ENCODE measurements around the gene PRDM2. TPM values are rescaled to one million over a fixed set of nuclear protein-coding genes. Genes with fewer than 3 reads are reported as not detected.
"Not testable (repeated sequence)": the region's sequence is repeated elsewhere in the genome, so short reads cannot be mapped to it uniquely, and the experiment has no call there.

PRDM2 gene
- total and polyA plus RNA-seq, 7 donors: 6.7 to 53.2 (median 34.6) TPM

- TF ChIP-seq CTCF (IDR thresholded peaks at IDR 0.05): no peak
- TF ChIP-seq POLR2A (IDR thresholded peaks at IDR 0.05): no peak
- no peak for TF ChIP-seq EP300 (IDR thresholded peaks at IDR 0.05)
- intact Hi-C loops (cut with DNase I): no loop called here
- no peaks in the 10 kb centered on the region for H3K9me3 ChIP-seq
- WGBS, 2 donors: 38 to 61% methylated on average over 2 of the region's 2 CpGs
- H3K4me1 ChIP-seq: peaks cover 0 to 24% (median 7%) of the 10 kb centered on the region in 4 donors
- no peak for DNase-seq
- H3K4me3 ChIP-seq: no peak overlapping the region
- H3K27me3 ChIP-seq: no peaks in the 10 kb centered on the region
- H3K27ac ChIP-seq: no peak overlapping the region
- no peaks in the 10 kb centered on the region for H3K36me3 ChIP-seq
Measured at GRCh38 chr1:13706046-13706445, 6.1 kb downstream of the PRDM2 start.

GRCh38 chr1:13707164-13707563 lies 7.2 kb downstream of the PRDM2 start:
- Histone ChIP-seq H3K9me3 (no peaks in the 10 kb centered on the region), H3K36me3 (no peaks in the 10 kb centered on the region), H3K4me1 (peaks cover 0 to 13% (median 2%) of the 10 kb centered on the region in 4 donors), H3K27ac (no peak overlapping the region), H3K27me3 (no peaks in the 10 kb centered on the region), H3K4me3 (no peak overlapping the region)
- DNase-seq: no peak
- intact Hi-C loops (cut with DNase I): no loop called here
- TF ChIP-seq EP300 (IDR thresholded peaks at IDR 0.05) (no peak), POLR2AphosphoS5 (IDR thresholded peaks at IDR 0.05) (no peak), CTCF (IDR thresholded peaks at IDR 0.05) (no peak), POLR2A (IDR thresholded peaks at IDR 0.05) (no peak)
- 90 to 95% methylated on average over 3 of the region's 3 CpGs for WGBS, 2 donors

GRCh38 chr1:13708380-13708982 lies 8.5 kb downstream of the PRDM2 start:
- Histone ChIP-seq H3K4me3 (no peak overlapping the region), H3K36me3 (no peaks in the 10 kb centered on the region), H3K27me3 (no peaks in the 10 kb centered on the region), H3K27ac (no peak overlapping the region), H3K4me1 (peaks cover 0 to 7% (median 2%) of the 10 kb centered on the region in 4 donors), H3K9me3 (no peaks in the 10 kb centered on the region)
- WGBS, 2 donors: 25 to 66% methylated on average over 10 of the region's 10 CpGs
- intact Hi-C loops (cut with DNase I): no loop called here
- no peak for DNase-seq
- TF ChIP-seq POLR2A (IDR thresholded peaks at IDR 0.05): no peak
- no peak for TF ChIP-seq CTCF (IDR thresholded peaks at IDR 0.05)
- TF ChIP-seq EP300 (IDR thresholded peaks at IDR 0.05): no peak
- no peak for TF ChIP-seq POLR2AphosphoS5 (IDR thresholded peaks at IDR 0.05)

- no peak for TF ChIP-seq POLR2AphosphoS5 (IDR thresholded peaks at IDR 0.05)
- TF ChIP-seq POLR2A (IDR thresholded peaks at IDR 0.05): no peak
- no peak for TF ChIP-seq EP300 (IDR thresholded peaks at IDR 0.05)
- TF ChIP-seq CTCF (IDR thresholded peaks at IDR 0.05): no peak
- Histone ChIP-seq H3K27me3 (no peaks in the 10 kb centered on the region), H3K4me3 (no peak overlapping the region), H3K27ac (no peak overlapping the region), H3K36me3 (no peaks in the 10 kb centered on the region), H3K4me1 (peaks cover 0 to 7% (median 2%) of the 10 kb centered on the region in 4 donors), H3K9me3 (no peaks in the 10 kb centered on the region)
- DNase-seq: no peak
- 26 to 74% methylated on average over 2 of the region's 2 CpGs for WGBS, 2 donors
- intact Hi-C loops (cut with DNase I): no loop called here
Measured at GRCh38 chr1:13710086-13710485, 10.1 kb downstream of the PRDM2 start.

GRCh38 chr1:13714851-13715250 lies 14.9 kb downstream of the PRDM2 start:
- H3K27ac ChIP-seq: no peak overlapping the region
- intact Hi-C loops (cut with DNase I): no loop called here
- H3K4me3 ChIP-seq: no peak overlapping the region
- H3K27me3 ChIP-seq: no peaks in the 10 kb centered on the region
- no peaks in the 10 kb centered on the region for H3K36me3 ChIP-seq
- H3K4me1 ChIP-seq: no peaks in the 10 kb centered on the region
- H3K9me3 ChIP-seq: no peaks in the 10 kb centered on the region
- TF ChIP-seq POLR2A (IDR thresholded peaks at IDR 0.05) (no peak), EP300 (IDR thresholded peaks at IDR 0.05) (no peak), POLR2AphosphoS5 (IDR thresholded peaks at IDR 0.05) (no peak), CTCF (IDR thresholded peaks at IDR 0.05) (no peak)
- no peak for DNase-seq
- WGBS, 2 donors: 91 to 92% methylated on average over 3 of the region's 3 CpGs

- H3K4me1 ChIP-seq; H3K27ac ChIP-seq; H3K27me3 ChIP-seq; H3K4me3 ChIP-seq; intact Hi-C loops (cut with DNase I); H3K9me3 ChIP-seq; H3K36me3 ChIP-seq; DNase-seq: not testable (repeated sequence)
- WGBS, 2 donors: 92 to 97% methylated on average over 9 of the region's 9 CpGs
Measured at GRCh38 chr1:13715616-13716287, 15.8 kb downstream of the PRDM2 start.

All from sigmoid colon (tissue), 7 donors.